GM12892 (cell line): ENCODE measurements around the gene LARGE1.

Experiments used
- POLR2AphosphoS5 ChIP-seq: IDR thresholded peaks from 2 replicates; pipeline ENCODE4 v1.6.1; 2011; ENCODE audit warnings: low read depth, low read length, control low read depth
- TAF1 ChIP-seq: IDR thresholded peaks from 2 replicates; pipeline ENCODE4 v1.6.1; 2011; ENCODE audit warnings: low read depth, mild to moderate bottlenecking, control low read depth, low read length, borderline replicate concordance

- no peak for TF ChIP-seq TAF1
- TF ChIP-seq POLR2AphosphoS5: no peak
These were observed 401.0 kb downstream of the LARGE1 start for GRCh38 chr22:33519071-33519973.
